IPS-20b (cell line): ENCODE data around the gene PDZD2.
"Not testable (repeated sequence)": the region's sequence is repeated elsewhere in the genome, so short reads cannot be mapped to it uniquely, and the experiment has no call there.

Experiments
- H3K27ac ChIP-seq: one replicate; pipeline ENCODE4 v1.5.1; 2013; ENCODE audit warnings: low read length
- H3K27me3 ChIP-seq: 2 replicates; pipeline ENCODE4 v1.6.1; 2013; ENCODE audit warnings: mild to moderate bottlenecking, low read length, inconsistent platforms; ENCODE audit not compliant: insufficient read depth
- H3K36me3 ChIP-seq: 2 replicates; pipeline ENCODE4 v1.6.1; 2013; ENCODE audit warnings: low read depth, mild to moderate bottlenecking, inconsistent platforms, low read length, moderate library complexity; ENCODE audit not compliant: insufficient read depth
- H3K4me1 ChIP-seq: 2 replicates; pipeline ENCODE4 v1.6.1; 2013; ENCODE audit warnings: mild to moderate bottlenecking, control low read depth, inconsistent platforms, low read length, moderate library complexity; ENCODE audit not compliant: insufficient read depth
- H3K4me3 ChIP-seq: 2 replicates; pipeline ENCODE4 v1.5.1; 2013; ENCODE audit warnings: mild to moderate bottlenecking, low read length, inconsistent platforms
- H3K9ac ChIP-seq: 2 replicates; pipeline ENCODE4 v1.6.1; 2013; ENCODE audit warnings: low read depth, mild to moderate bottlenecking, inconsistent platforms, low read length, moderate library complexity
- H3K9me3 ChIP-seq: 2 replicates; pipeline ENCODE4 v1.6.1; 2013; ENCODE audit warnings: mild to moderate bottlenecking, low read depth, low read length, inconsistent platforms; ENCODE audit not compliant: insufficient read depth

Gene PDZD2

GRCh38 chr5:32115985-32116384, 477.1 kb downstream of the PDZD2 start:
- Histone ChIP-seq H3K4me3 (no peak overlapping the region), H3K27ac (no peak overlapping the region), H3K4me1 (no peaks in the 10 kb centered on the region), H3K36me3 (peaks cover 57% of the 10 kb centered on the region), H3K9ac (no peak overlapping the region), H3K27me3 (no peaks in the 10 kb centered on the region), H3K9me3 (no peaks in the 10 kb centered on the region)

- Histone ChIP-seq H3K27ac (no peak overlapping the region), H3K9ac (no peak overlapping the region), H3K27me3 (no peaks in the 10 kb centered on the region), H3K36me3 (peaks cover 58% of the 10 kb centered on the region), H3K9me3 (no peaks in the 10 kb centered on the region), H3K4me3 (no peak overlapping the region), H3K4me1 (no peaks in the 10 kb centered on the region)
Measured at GRCh38 chr5:32116574-32117313, 477.8 kb downstream of the PDZD2 start.

- H3K4me3 ChIP-seq, H3K4me1 ChIP-seq, H3K9ac ChIP-seq, H3K27me3 ChIP-seq, H3K27ac ChIP-seq, H3K9me3 ChIP-seq: not testable (repeated sequence)
- peaks cover 60% of the 10 kb centered on the region for H3K36me3 ChIP-seq
Measured at GRCh38 chr5:32118922-32119321, 480.0 kb downstream of the PDZD2 start.

- Histone ChIP-seq H3K36me3 (peaks cover 83% of the 10 kb centered on the region), H3K4me3 (no peak overlapping the region), H3K27me3 (no peaks in the 10 kb centered on the region), H3K9me3 (no peaks in the 10 kb centered on the region), H3K27ac (no peak overlapping the region), H3K4me1 (peaks cover 7% of the 10 kb centered on the region), H3K9ac (no peak overlapping the region)
Measured at GRCh38 chr5:32123058-32123805, 484.3 kb downstream of the PDZD2 start.

- Histone ChIP-seq H3K27me3 (no peaks in the 10 kb centered on the region), H3K4me1 (peaks cover 7% of the 10 kb centered on the region), H3K27ac (no peak overlapping the region), H3K36me3 (peaks cover 87% of the 10 kb centered on the region), H3K4me3 (no peak overlapping the region), H3K9ac (no peak overlapping the region), H3K9me3 (no peaks in the 10 kb centered on the region)
Measured at GRCh38 chr5:32123889-32124676, 485.2 kb downstream of the PDZD2 start.

- no peak overlapping the region for H3K4me3 ChIP-seq
- H3K27ac ChIP-seq: no peak overlapping the region
- H3K36me3 ChIP-seq: peaks cover 92% of the 10 kb centered on the region
- no peaks in the 10 kb centered on the region for H3K9me3 ChIP-seq
- no peak overlapping the region for H3K9ac ChIP-seq
- no peaks in the 10 kb centered on the region for H3K27me3 ChIP-seq
- H3K4me1 ChIP-seq: peaks cover 7% of the 10 kb centered on the region
Measured at GRCh38 chr5:32126691-32127090, 487.8 kb downstream of the PDZD2 start.

GRCh38 chr5:32127711-32128110, 488.8 kb downstream of the PDZD2 start:
- H3K27ac ChIP-seq: peak overlapping the region; percentile 8

GRCh38 chr5:32129074-32129598, 490.2 kb downstream of the PDZD2 start:
- H3K4me1 ChIP-seq: peaks cover 7% of the 10 kb centered on the region
- no peak overlapping the region for H3K27ac ChIP-seq
- H3K9me3 ChIP-seq: no peaks in the 10 kb centered on the region
- H3K4me3 ChIP-seq: no peak overlapping the region
- no peaks in the 10 kb centered on the region for H3K27me3 ChIP-seq
- H3K9ac ChIP-seq: no peak overlapping the region
- H3K36me3 ChIP-seq: peaks cover 88% of the 10 kb centered on the region

More at GRCh38 chr5:32127711-32128110, 488.8 kb downstream of the PDZD2 start:
- H3K36me3 ChIP-seq: peaks cover 88% of the 10 kb centered on the region
- H3K4me3 ChIP-seq: no peak overlapping the region
- H3K9me3 ChIP-seq: no peaks in the 10 kb centered on the region
- no peak overlapping the region for H3K9ac ChIP-seq
- no peaks in the 10 kb centered on the region for H3K27me3 ChIP-seq
- H3K4me1 ChIP-seq: peaks cover 7% of the 10 kb centered on the region

GRCh38 chr5:32130865-32131264, 491.9 kb downstream of the PDZD2 start:
- Histone ChIP-seq H3K9ac (no peak overlapping the region), H3K27ac (no peak overlapping the region), H3K36me3 (peaks cover 87% of the 10 kb centered on the region), H3K4me3 (no peak overlapping the region), H3K9me3 (no peaks in the 10 kb centered on the region), H3K4me1 (peaks cover 7% of the 10 kb centered on the region), H3K27me3 (no peaks in the 10 kb centered on the region)

GRCh38 chr5:32131604-32132003, 492.7 kb downstream of the PDZD2 start:
- H3K9me3 ChIP-seq: no peaks in the 10 kb centered on the region
- H3K9ac ChIP-seq: no peak overlapping the region
- no peak overlapping the region for H3K27ac ChIP-seq
- H3K27me3 ChIP-seq: no peaks in the 10 kb centered on the region
- no peak overlapping the region for H3K4me3 ChIP-seq
- H3K36me3 ChIP-seq: peaks cover 84% of the 10 kb centered on the region
- H3K4me1 ChIP-seq: peaks cover 7% of the 10 kb centered on the region

GRCh38 chr5:32132757-32133156, 493.8 kb downstream of the PDZD2 start:
- peaks cover 74% of the 10 kb centered on the region for H3K36me3 ChIP-seq

More at GRCh38 chr5:32132757-32133156, 493.8 kb downstream of the PDZD2 start:
- Histone ChIP-seq H3K4me1 (peaks cover 3% of the 10 kb centered on the region), H3K9ac (no peak overlapping the region), H3K9me3 (no peaks in the 10 kb centered on the region), H3K4me3 (no peak overlapping the region), H3K27ac (no peak overlapping the region), H3K27me3 (no peaks in the 10 kb centered on the region)
